DND-41 (cell line): Measurements from ENCODE around the gene BMP2K.
"Not testable (repeated sequence)": the region's sequence is repeated elsewhere in the genome, so short reads cannot be mapped to it uniquely, and the experiment has no call there.

ENCODE experiments used
- EZH2 ChIP-seq: IDR thresholded peaks from 3 replicates; pipeline ENCODE4 v1.6.1; 2012; ENCODE audit warnings: borderline replicate concordance, low read depth, mild to moderate bottlenecking, moderate library complexity, low read length, inconsistent platforms; ENCODE audit not compliant: severe bottlenecking
- TF ChIP-seq, protein P1 (sequence below): IDR thresholded peaks from 2 replicates; pipeline ENCODE4 v1.5.1; 2012; ENCODE audit warnings: borderline replicate concordance, low read length, moderate library complexity, mild to moderate bottlenecking; ENCODE audit not compliant: poor library complexity, severe bottlenecking; ENCODE audit errors: extremely low read depth

- TF ChIP-seq, protein P1, sequence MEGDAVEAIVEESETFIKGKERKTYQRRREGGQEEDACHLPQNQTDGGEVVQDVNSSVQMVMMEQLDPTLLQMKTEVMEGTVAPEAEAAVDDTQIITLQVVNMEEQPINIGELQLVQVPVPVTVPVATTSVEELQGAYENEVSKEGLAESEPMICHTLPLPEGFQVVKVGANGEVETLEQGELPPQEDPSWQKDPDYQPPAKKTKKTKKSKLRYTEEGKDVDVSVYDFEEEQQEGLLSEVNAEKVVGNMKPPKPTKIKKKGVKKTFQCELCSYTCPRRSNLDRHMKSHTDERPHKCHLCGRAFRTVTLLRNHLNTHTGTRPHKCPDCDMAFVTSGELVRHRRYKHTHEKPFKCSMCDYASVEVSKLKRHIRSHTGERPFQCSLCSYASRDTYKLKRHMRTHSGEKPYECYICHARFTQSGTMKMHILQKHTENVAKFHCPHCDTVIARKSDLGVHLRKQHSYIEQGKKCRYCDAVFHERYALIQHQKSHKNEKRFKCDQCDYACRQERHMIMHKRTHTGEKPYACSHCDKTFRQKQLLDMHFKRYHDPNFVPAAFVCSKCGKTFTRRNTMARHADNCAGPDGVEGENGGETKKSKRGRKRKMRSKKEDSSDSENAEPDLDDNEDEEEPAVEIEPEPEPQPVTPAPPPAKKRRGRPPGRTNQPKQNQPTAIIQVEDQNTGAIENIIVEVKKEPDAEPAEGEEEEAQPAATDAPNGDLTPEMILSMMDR: not testable (repeated sequence)
- TF ChIP-seq EZH2: not testable (repeated sequence)
Measured at GRCh38 chr4:78908974-78909373, 132.8 kb downstream of the BMP2K start.
